GM06990 (cell line): Measurements from ENCODE around the gene KCNJ15.

Source experiments
- DNase-seq: peaks from one replicate; pipeline ENCODE4 v3.0.0-alpha.2; 2011; ENCODE audit not compliant: insufficient read length; ENCODE audit errors: extremely low read depth
- H3K27me3 ChIP-seq: replicated peaks from 2 replicates; pipeline ENCODE4 v1.6.0; 2011; ENCODE audit warnings: low read length; ENCODE audit not compliant: control insufficient read depth, insufficient read depth
- H3K36me3 ChIP-seq: 2 replicates; pipeline ENCODE4 v1.5.1; 2011; ENCODE audit warnings: low read length; ENCODE audit not compliant: control insufficient read depth, insufficient read depth
- H3K4me3 ChIP-seq: replicated peaks from 2 replicates; pipeline ENCODE4 v1.5.1; 2011; ENCODE audit warnings: low read depth, mild to moderate bottlenecking, control low read depth, low read length
- CTCF ChIP-seq: IDR thresholded peaks from 2 replicates; pipeline ENCODE4 v1.5.1; 2011; ENCODE audit warnings: low read length, control low read depth, mild to moderate bottlenecking, inconsistent platforms; ENCODE audit not compliant: insufficient read depth, poor library complexity, severe bottlenecking

KCNJ15 gene

GRCh38 chr21:38297194-38297631, 40.4 kb downstream of the KCNJ15 start:
- no peak for DNase-seq
- H3K27me3 ChIP-seq, result no peaks in the 10 kb centered on the region; the same call in 1 of the 2 replicates
- no peak overlapping the region for H3K4me3 ChIP-seq

GRCh38 chr21:38297871-38298270, 41.1 kb downstream of the KCNJ15 start:
- DNase-seq, result no peak
- no peak for TF ChIP-seq CTCF
- Histone ChIP-seq H3K36me3 (no peaks in the 10 kb centered on the region), H3K4me3 (no peak overlapping the region), H3K27me3 (no peaks in the 10 kb centered on the region; the same call in 1 of the 2 replicates)

More at GRCh38 chr21:38297194-38297631, 40.4 kb downstream of the KCNJ15 start:
- H3K36me3 ChIP-seq, result no peaks in the 10 kb centered on the region
- TF ChIP-seq CTCF, result no peak

GRCh38 chr21:38298832-38299231, 42.0 kb downstream of the KCNJ15 start:
- H3K36me3 ChIP-seq, result no peaks in the 10 kb centered on the region
- TF ChIP-seq CTCF, result no peak
- H3K4me3 ChIP-seq, result no peak overlapping the region
- DNase-seq, result no peak
- H3K27me3 ChIP-seq, result no peaks in the 10 kb centered on the region; the same call in 1 of the 2 replicates

- Histone ChIP-seq H3K4me3 (no peak overlapping the region), H3K36me3 (no peaks in the 10 kb centered on the region), H3K27me3 (no peaks in the 10 kb centered on the region; the same call in 1 of the 2 replicates)
- no peak for TF ChIP-seq CTCF
- no peak for DNase-seq
Measured at GRCh38 chr21:38299671-38300070, 42.9 kb downstream of the KCNJ15 start.

GRCh38 chr21:38300141-38300578, 43.4 kb downstream of the KCNJ15 start:
- no peak for TF ChIP-seq CTCF
- DNase-seq, result no peak
- H3K4me3 ChIP-seq, result no peak overlapping the region
- no peaks in the 10 kb centered on the region; the same call in 1 of the 2 replicates for H3K27me3 ChIP-seq
- no peaks in the 10 kb centered on the region for H3K36me3 ChIP-seq
